ENCODE data around the gene TPM2.
"Not testable (repeated sequence)": the region's sequence is repeated elsewhere in the genome, so short reads cannot be mapped to it uniquely, and the experiment has no call there.

The TPM2 gene

GRCh38 chr9:35656348-35656747 lies 33.4 kb downstream of the TPM2 start:
- DNase-seq (ENCODE audit: low spot score): no peak

- DNase-seq (ENCODE audit: low spot score): no peak
These were observed 36.1 kb downstream of the TPM2 start for GRCh38 chr9:35653611-35654010.

GRCh38 chr9:35652829-35653209 lies 36.9 kb downstream of the TPM2 start:
- DNase-seq (ENCODE audit: low spot score): no peak

- DNase-seq (ENCODE audit: low spot score): no peak
These were observed 37.5 kb downstream of the TPM2 start for GRCh38 chr9:35651956-35652828.

GRCh38 chr9:35650341-35651158 lies 39.2 kb downstream of the TPM2 start, which contains the start of gene SIT1:
Gene SIT1 (minus strand): TSS chr9:35650931. CDS start chr9:35650853, 78 bp downstream.
- DNase-seq (ENCODE audit: low spot score): no peak

- DNase-seq (ENCODE audit: low spot score): no peak
These were observed 40.0 kb downstream of the TPM2 start for GRCh38 chr9:35649431-35650340.

GRCh38 chr9:35646533-35647265 lies 43.0 kb downstream of the TPM2 start:
- peak; percentile 96 for DNase-seq (ENCODE audit: low spot score)

- no peak for DNase-seq (ENCODE audit: low spot score)
These were observed 43.6 kb downstream of the TPM2 start for GRCh38 chr9:35646153-35646532.

- DNase-seq (ENCODE audit: low spot score): not testable (repeated sequence)
These were observed 44.0 kb downstream of the TPM2 start for GRCh38 chr9:35645736-35646135.

- DNase-seq (ENCODE audit: low spot score): no peak
These were observed 46.7 kb downstream of the TPM2 start for GRCh38 chr9:35643046-35643445.

GRCh38 chr9:35641478-35641877 lies 48.2 kb downstream of the TPM2 start:
- not testable (repeated sequence) for DNase-seq (ENCODE audit: low spot score)

- DNase-seq (ENCODE audit: low spot score): not testable (repeated sequence)
These were observed 49.3 kb downstream of the TPM2 start for GRCh38 chr9:35640431-35640830.

- DNase-seq (ENCODE audit: low spot score): no peak
These were observed 50.1 kb downstream of the TPM2 start for GRCh38 chr9:35639631-35640030.

GRCh38 chr9:35639225-35639624 lies 50.5 kb downstream of the TPM2 start:
- DNase-seq (ENCODE audit: low spot score): not testable (repeated sequence)

- not testable (repeated sequence) for DNase-seq (ENCODE audit: low spot score)
These were observed 51.0 kb downstream of the TPM2 start for GRCh38 chr9:35638751-35639150.

- DNase-seq (ENCODE audit: low spot score): not testable (repeated sequence)
These were observed 52.2 kb downstream of the TPM2 start for GRCh38 chr9:35637427-35637955.

GRCh38 chr9:35636877-35637246 lies 52.9 kb downstream of the TPM2 start:
- DNase-seq (ENCODE audit: low spot score): not testable (repeated sequence)

- DNase-seq (ENCODE audit: low spot score): no peak
These were observed 53.4 kb downstream of the TPM2 start for GRCh38 chr9:35636135-35636876.

GRCh38 chr9:35635730-35636129 lies 54.0 kb downstream of the TPM2 start:
- no peak for DNase-seq (ENCODE audit: low spot score)
